SK-MEL-5 (cell line): ENCODE data around the gene DPP3. TPM values are rescaled to one million over a fixed set of nuclear protein-coding genes. Genes with fewer than 3 reads are reported as not detected.

Experiments
- small RNA-seq, 2 experiments: library from RNA; depleted of rRNA; stranded (forward); fragments of <200 nt; gene quantifications; one replicate each; pipeline ENCODE3, GENCODE V24; 2014
- total RNA-seq: library from RNA; depleted of rRNA; stranded (reverse); fragments of >200 nt; shearing (Covaris generic); gene quantifications from 2 replicates; pipeline ENCODE4 v1.2.3, GENCODE V29; 2014; rRNA removed

Gene DPP3
- total RNA-seq, 1 experiment from 2014 or later = 43.5 TPM

Small RNA genes within 50 kb of the gene (small RNA-seq; reads per million reads assigned to genes)
- gene RF00416 = 0 to 0.02 reads per million in 2 experiments

Other genes with a start within 250 kb of the DPP3 start
- gene KLC2, start 222.7 kb upstream of the DPP3 start, total RNA-seq = 4.6 and 5.3 TPM in 2 replicates
- 78.7 and 85.1 TPM in 2 replicates for gene RAB1B, start 211.8 kb upstream of the DPP3 start, total RNA-seq
- 0.56 and 0.63 TPM in 2 replicates for gene CNIH2, start 202.3 kb upstream of the DPP3 start, total RNA-seq
- 178 and 183 TPM in 2 replicates for gene YIF1A, start 191.3 kb upstream of the DPP3 start, total RNA-seq
- gene TMEM151A, start 188.5 kb upstream of the DPP3 start, total RNA-seq = 1.8 and 2.9 TPM in 2 replicates
- not detected in 2 replicates for gene CD248, start 163.4 kb upstream of the DPP3 start, total RNA-seq
- gene RIN1, start 144.0 kb upstream of the DPP3 start, total RNA-seq = 12.1 and 12.2 TPM in 2 replicates
- gene BRMS1, start 135.3 kb upstream of the DPP3 start, total RNA-seq = 70.2 and 70.5 TPM in 2 replicates
- gene B4GAT1, start 132.8 kb upstream of the DPP3 start, total RNA-seq = 58.8 and 65.6 TPM in 2 replicates
- 0.63 and 2.0 TPM in 2 replicates for gene SLC29A2, start 108.7 kb upstream of the DPP3 start, total RNA-seq
- gene NPAS4, start 59.4 kb upstream of the DPP3 start, total RNA-seq = not detected in 2 replicates
- 45.4 and 63.4 TPM in 2 replicates for gene MRPL11, start 41.6 kb upstream of the DPP3 start, total RNA-seq
- gene PELI3, start 13.5 kb upstream of the DPP3 start, total RNA-seq = 7.4 and 8.1 TPM in 2 replicates
- 6.3 and 9.1 TPM in 2 replicates for gene BBS1, start 30.2 kb downstream of the DPP3 start, total RNA-seq
- 19.6 and 26.8 TPM in 2 replicates for gene ZDHHC24, start 65.6 kb downstream of the DPP3 start, total RNA-seq
- not detected in 2 replicates for gene ACTN3, start 66.5 kb downstream of the DPP3 start, total RNA-seq
- 35.2 and 43.1 TPM in 2 replicates for gene CTSF, start 88.2 kb downstream of the DPP3 start, total RNA-seq
- 0.08 and 0.24 TPM in 2 replicates for gene CCDC87, start 112.6 kb downstream of the DPP3 start, total RNA-seq
- gene CCS, start 112.8 kb downstream of the DPP3 start, total RNA-seq = 13.4 and 15.1 TPM in 2 replicates
- gene RBM14, start 136.2 kb downstream of the DPP3 start, total RNA-seq = 23.3 and 26.1 TPM in 2 replicates
- gene RBM4, start 158.3 kb downstream of the DPP3 start, total RNA-seq = 58.3 and 73.6 TPM in 2 replicates
- gene RBM4B, start 197.5 kb downstream of the DPP3 start, total RNA-seq = 8.1 and 11.0 TPM in 2 replicates
- gene SPTBN2, start 248.8 kb downstream of the DPP3 start, total RNA-seq = 19.5 and 23.3 TPM in 2 replicates